GM23338 (cell line): ENCODE data around the gene ST8SIA1.

Source experiments
- CREB1 ChIP-seq: fragments of 250-450 bp; sonication (Bioruptor Pico); IDR thresholded peaks from 2 replicates; pipeline ENCODE4 v1.5.0; 2020; ENCODE audit warnings: low read depth, mild to moderate bottlenecking, moderate library complexity
- CTCF ChIP-seq, 2 experiments: fragments of 200-600 bp in 1 of 2; sonication (generic) in 1 of 2; conservative IDR thresholded peaks; 2 replicates each; pipeline versions ENCODE4 v1.5.1 to v1.6.1; 2016 to 2017; ENCODE audit warnings: antibody characterized with exemption in 2 of 2, low read depth in 2 of 2, mild to moderate bottlenecking in 2 of 2, moderate library complexity in 1 of 2
- ETS1 ChIP-seq: IDR thresholded peaks from 2 replicates; pipeline ENCODE4 v1.6.1; 2016; ENCODE audit warnings: antibody characterized with exemption
- EZH2 ChIP-seq: fragments of 200-600 bp; sonication (generic); IDR thresholded peaks from one replicate; pipeline ENCODE4 v1.8.0; 2017; ENCODE audit warnings: antibody characterized with exemption, mild to moderate bottlenecking, low read depth; ENCODE audit not compliant: unreplicated experiment
- EZH2phosphoT487 ChIP-seq: fragments of 200-600 bp; sonication (generic); IDR thresholded peaks from one replicate; pipeline ENCODE4 v1.8.1; 2018; ENCODE audit warnings: antibody characterized with exemption; ENCODE audit not compliant: unreplicated experiment
- JUNB ChIP-seq: IDR thresholded peaks from one replicate; pipeline ENCODE4 v1.6.1; 2016; ENCODE audit warnings: antibody characterized with exemption; ENCODE audit not compliant: unreplicated experiment
- NANOG ChIP-seq: IDR thresholded peaks from 2 replicates; pipeline ENCODE4 v1.6.1; 2016; ENCODE audit warnings: antibody characterized with exemption, borderline replicate concordance
- POLR2AphosphoS5 ChIP-seq: IDR thresholded peaks from 2 replicates; pipeline ENCODE4 v1.6.1; 2016; ENCODE audit warnings: antibody characterized with exemption, low read depth
- REST ChIP-seq: IDR thresholded peaks from one replicate; pipeline ENCODE4 v1.6.1; 2018; ENCODE audit warnings: antibody characterized with exemption; ENCODE audit not compliant: unreplicated experiment
- STAT1 ChIP-seq: IDR thresholded peaks from one replicate; pipeline ENCODE4 v1.6.1; 2016; ENCODE audit warnings: antibody characterized with exemption; ENCODE audit not compliant: unreplicated experiment
- ZNF331 ChIP-seq: fragments of 250-450 bp; sonication (Bioruptor Pico); IDR thresholded peaks from 2 replicates; pipeline ENCODE4 v1.5.0; 2020; ENCODE audit warnings: low read depth, mild to moderate bottlenecking, moderate library complexity

GRCh38 chr12:22357531-22357930, 23.0 kb upstream of the ST8SIA1 start:
- TF ChIP-seq CTCF (conservative IDR thresholded peaks at IDR 0.05; ENCODE audit: low read depth in 2 of 2) (no peak), NANOG (no peak), CREB1 (CRISPR knock-in tag) (no peak), EZH2 (no peak), POLR2AphosphoS5 (no peak), REST (no peak), EZH2phosphoT487 (no peak), ETS1 (no peak), JUNB (no peak), STAT1 (no peak), ZNF331 (CRISPR knock-in tag) (no peak)
